ENCODE measurements around the gene GPATCH8. TPM values are rescaled to one million over a fixed set of nuclear protein-coding genes. Genes with fewer than 3 reads are reported as not detected.
A peak's percentile ranks its signal among the peaks of the same experiment; 100 is the strongest.

Gene GPATCH8
- total and polyA plus RNA-seq, 9 of the 15 experiments (the other 6 are each of a cell fraction or from before 2014, with no cell fraction given), result 10.6 to 29.6 (median 13.2) TPM

GRCh38 chr17:44389723-44390202 is 113.4 kb downstream of the GPATCH8 start (continued):
- TF ChIP-seq, protein P1, sequence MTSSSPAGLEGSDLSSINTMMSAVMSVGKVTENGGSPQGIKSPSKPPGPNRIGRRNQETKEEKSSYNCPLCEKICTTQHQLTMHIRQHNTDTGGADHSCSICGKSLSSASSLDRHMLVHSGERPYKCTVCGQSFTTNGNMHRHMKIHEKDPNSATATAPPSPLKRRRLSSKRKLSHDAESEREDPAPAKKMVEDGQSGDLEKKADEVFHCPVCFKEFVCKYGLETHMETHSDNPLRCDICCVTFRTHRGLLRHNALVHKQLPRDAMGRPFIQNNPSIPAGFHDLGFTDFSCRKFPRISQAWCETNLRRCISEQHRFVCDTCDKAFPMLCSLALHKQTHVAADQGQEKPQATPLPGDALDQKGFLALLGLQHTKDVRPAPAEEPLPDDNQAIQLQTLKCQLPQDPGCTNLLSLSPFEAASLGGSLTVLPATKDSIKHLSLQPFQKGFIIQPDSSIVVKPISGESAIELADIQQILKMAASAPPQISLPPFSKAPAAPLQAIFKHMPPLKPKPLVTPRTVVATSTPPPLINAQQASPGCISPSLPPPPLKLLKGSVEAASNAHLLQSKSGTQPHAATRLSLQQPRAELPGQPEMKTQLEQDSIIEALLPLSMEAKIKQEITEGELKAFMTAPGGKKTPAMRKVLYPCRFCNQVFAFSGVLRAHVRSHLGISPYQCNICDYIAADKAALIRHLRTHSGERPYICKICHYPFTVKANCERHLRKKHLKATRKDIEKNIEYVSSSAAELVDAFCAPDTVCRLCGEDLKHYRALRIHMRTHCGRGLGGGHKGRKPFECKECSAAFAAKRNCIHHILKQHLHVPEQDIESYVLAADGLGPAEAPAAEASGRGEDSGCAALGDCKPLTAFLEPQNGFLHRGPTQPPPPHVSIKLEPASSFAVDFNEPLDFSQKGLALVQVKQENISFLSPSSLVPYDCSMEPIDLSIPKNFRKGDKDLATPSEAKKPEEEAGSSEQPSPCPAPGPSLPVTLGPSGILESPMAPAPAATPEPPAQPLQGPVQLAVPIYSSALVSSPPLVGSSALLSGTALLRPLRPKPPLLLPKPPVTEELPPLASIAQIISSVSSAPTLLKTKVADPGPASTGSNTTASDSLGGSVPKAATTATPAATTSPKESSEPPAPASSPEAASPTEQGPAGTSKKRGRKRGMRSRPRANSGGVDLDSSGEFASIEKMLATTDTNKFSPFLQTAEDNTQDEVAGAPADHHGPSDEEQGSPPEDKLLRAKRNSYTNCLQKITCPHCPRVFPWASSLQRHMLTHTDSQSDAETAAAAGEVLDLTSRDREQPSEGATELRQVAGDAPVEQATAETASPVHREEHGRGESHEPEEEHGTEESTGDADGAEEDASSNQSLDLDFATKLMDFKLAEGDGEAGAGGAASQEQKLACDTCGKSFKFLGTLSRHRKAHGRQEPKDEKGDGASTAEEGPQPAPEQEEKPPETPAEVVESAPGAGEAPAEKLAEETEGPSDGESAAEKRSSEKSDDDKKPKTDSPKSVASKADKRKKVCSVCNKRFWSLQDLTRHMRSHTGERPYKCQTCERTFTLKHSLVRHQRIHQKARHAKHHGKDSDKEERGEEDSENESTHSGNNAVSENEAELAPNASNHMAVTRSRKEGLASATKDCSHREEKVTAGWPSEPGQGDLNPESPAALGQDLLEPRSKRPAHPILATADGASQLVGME (CRISPR knock-in tag; IDR thresholded peaks at IDR 0.05), result peak; percentile 31; the same call in 1 of the 2 replicates
- TF ChIP-seq PHF21A (IDR thresholded peaks at IDR 0.05; ENCODE audit: borderline replicate concordance, low read depth), result no peak
- TF ChIP-seq RBM39 (optimal IDR thresholded peaks at IDR 0.05; ENCODE audit: low read depth, low read length), result no peak
- TF ChIP-seq ZNF232 (CRISPR knock-in tag; IDR thresholded peaks at IDR 0.05), result no peak
- peak; percentile 45; the same call in 1 of the 2 replicates for TF ChIP-seq ZNF274 (IDR thresholded peaks at IDR 0.05; ENCODE audit: borderline replicate concordance, low read depth, low read length)
- TF ChIP-seq HCFC1 (IDR thresholded peaks at IDR 0.05; ENCODE audit: low read depth, low read length), result no peak
- no peak for TF ChIP-seq ZSCAN29 (IDR thresholded peaks at IDR 0.05)
- peak in 1 of 2 experiments; percentile 81; a peak in 1 of 3 replicates for TF ChIP-seq CBX3 (IDR thresholded peaks at IDR 0.05; ENCODE audit: borderline replicate concordance in 1 of 2, low read length in 2 of 2)
- TF ChIP-seq ZNF431 (CRISPR knock-in tag; IDR thresholded peaks at IDR 0.05), result no peak
- no peak for TF ChIP-seq NR2F6 (CRISPR knock-in tag; IDR thresholded peaks at IDR 0.05)
- no peak for TF ChIP-seq ZNF311 (CRISPR knock-in tag; IDR thresholded peaks at IDR 0.05)
- TF ChIP-seq NONO (IDR thresholded peaks at IDR 0.05; ENCODE audit: low read depth in 2 of 2, low read length in 1 of 2), result no peak
- TF ChIP-seq POLR2A (conservative IDR thresholded peaks at IDR 0.05), result 0 out of 2 replicates have a peak, but pooled peaks have one; percentile 36
- TF ChIP-seq, protein P2, sequence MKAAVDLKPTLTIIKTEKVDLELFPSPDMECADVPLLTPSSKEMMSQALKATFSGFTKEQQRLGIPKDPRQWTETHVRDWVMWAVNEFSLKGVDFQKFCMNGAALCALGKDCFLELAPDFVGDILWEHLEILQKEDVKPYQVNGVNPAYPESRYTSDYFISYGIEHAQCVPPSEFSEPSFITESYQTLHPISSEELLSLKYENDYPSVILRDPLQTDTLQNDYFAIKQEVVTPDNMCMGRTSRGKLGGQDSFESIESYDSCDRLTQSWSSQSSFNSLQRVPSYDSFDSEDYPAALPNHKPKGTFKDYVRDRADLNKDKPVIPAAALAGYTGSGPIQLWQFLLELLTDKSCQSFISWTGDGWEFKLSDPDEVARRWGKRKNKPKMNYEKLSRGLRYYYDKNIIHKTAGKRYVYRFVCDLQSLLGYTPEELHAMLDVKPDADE (conservative IDR thresholded peaks at IDR 0.05; ENCODE audit: control insufficient read depth, low read depth, low read length), result peak; percentile 78
- TF ChIP-seq ETV5 (CRISPR knock-in tag; IDR thresholded peaks at IDR 0.05; ENCODE audit: low read depth), result peak; percentile 77; the same call in 1 of the 2 replicates
- peak; percentile 50; the same call in 1 of the 2 replicates for TF ChIP-seq ZNF583 (CRISPR knock-in tag; IDR thresholded peaks at IDR 0.05)
- peak; percentile 92 for TF ChIP-seq GATA2 (CRISPR knock-in tag; IDR thresholded peaks at IDR 0.05)
- no peak for TF ChIP-seq BMI1 (IDR thresholded peaks at IDR 0.05; ENCODE audit: low read length)
- TF ChIP-seq PML (IDR thresholded peaks at IDR 0.05; ENCODE audit: low read length), result peak; percentile 87
- TF ChIP-seq C11orf30 (IDR thresholded peaks at IDR 0.05; ENCODE audit: low read depth), result no peak
- no peak for TF ChIP-seq FOXP1 (CRISPR knock-in tag; IDR thresholded peaks at IDR 0.05)
- TF ChIP-seq ZBED1 (IDR thresholded peaks at IDR 0.05), result 0 out of 2 replicates have a peak, but pooled peaks have one; percentile 17
- no peak for TF ChIP-seq PURB (CRISPR knock-in tag; IDR thresholded peaks at IDR 0.05; ENCODE audit: low read depth)
- TF ChIP-seq EHMT2 (IDR thresholded peaks at IDR 0.05), result peak; percentile 81; the same call in 1 of the 2 replicates
- peak; percentile 94 for TF ChIP-seq POLR2AphosphoS5 (IDR thresholded peaks at IDR 0.05; ENCODE audit: control insufficient read depth, insufficient read depth, low read depth, low read length)
- 0 out of 4 replicates have a peak, but pooled peaks have one; percentile 9 to 25 for TF ChIP-seq HDAC1 (IDR thresholded peaks at IDR 0.05)

Data from K562 (cell line).